ENCODE data around the gene CYP2B6.
"Not testable (repeated sequence)": the region's sequence is repeated elsewhere in the genome, so short reads cannot be mapped to it uniquely, and the experiment has no call there.

The CYP2B6 gene

GRCh38 chr19:41050426-41050825, 59.3 kb downstream of the CYP2B6 start:
- DNase-seq: no peak
- Mint-ChIP-seq H3K36me3 (ENCODE audit: low read depth) (no peaks in the 10 kb centered on the region), H3K9me3 (no peaks in the 10 kb centered on the region), H3K27me3 (ENCODE audit: low read depth, poor library complexity) (peaks cover 45% of the 10 kb centered on the region), H3K4me1 (no peaks in the 10 kb centered on the region), H3K27ac (no peak overlapping the region), H3K4me3 (no peak overlapping the region)
- TF ChIP-seq CTCF (IDR thresholded peaks at IDR 0.05): no peak

GRCh38 chr19:41052162-41052561, 61.1 kb downstream of the CYP2B6 start:
- not testable (repeated sequence) for DNase-seq; H3K36me3 Mint-ChIP-seq (ENCODE audit: low read depth); H3K9me3 Mint-ChIP-seq; H3K4me3 Mint-ChIP-seq; H3K4me1 Mint-ChIP-seq
- H3K27ac Mint-ChIP-seq: peak overlapping the region; percentile 42
- H3K27me3 Mint-ChIP-seq (ENCODE audit: low read depth, poor library complexity): peaks cover 55% of the 10 kb centered on the region

GRCh38 chr19:41053331-41053730, 62.2 kb downstream of the CYP2B6 start:
- not testable (repeated sequence) for H3K4me1 Mint-ChIP-seq; H3K27ac Mint-ChIP-seq; H3K9me3 Mint-ChIP-seq; H3K4me3 Mint-ChIP-seq; DNase-seq; H3K36me3 Mint-ChIP-seq (ENCODE audit: low read depth)
- H3K27me3 Mint-ChIP-seq (ENCODE audit: low read depth, poor library complexity): peaks cover 52% of the 10 kb centered on the region

- DNase-seq: no peak
- no peak overlapping the region for H3K4me3 Mint-ChIP-seq
- H3K36me3 Mint-ChIP-seq (ENCODE audit: low read depth): no peaks in the 10 kb centered on the region
- no peak for TF ChIP-seq CTCF (IDR thresholded peaks at IDR 0.05)
- no peaks in the 10 kb centered on the region for H3K9me3 Mint-ChIP-seq
- H3K4me1 Mint-ChIP-seq: no peaks in the 10 kb centered on the region
- H3K27ac Mint-ChIP-seq: no peak overlapping the region
- H3K27me3 Mint-ChIP-seq (ENCODE audit: low read depth, poor library complexity): peaks cover 58% of the 10 kb centered on the region
Measured at GRCh38 chr19:41064974-41065569, 74.0 kb downstream of the CYP2B6 start.

Data from nephron progenitor cell (in vitro differentiated cells).